Lung (tissue), 12 donors: ENCODE data around the gene CTXND2. TPM values are rescaled to one million over a fixed set of nuclear protein-coding genes. Genes with fewer than 3 reads are reported as not detected.

Source experiments
- ATAC-seq: fragments of 200-7000 bp; cut with Tn5 transposase; one replicate; pipeline ENCODE4 v1.9.1; 2020; ENCODE audit warnings: moderate number of reproducible peaks; ENCODE audit not compliant: insufficient read depth, low FRiP score
- DNase-seq, 3 donors: peaks; one replicate each; pipeline ENCODE4 v3.0.0-alpha.2; 2013 to 2017
- H3K27ac ChIP-seq, 2 donors: one replicate each; pipeline ENCODE4 v1.5.1; 2013; ENCODE audit warnings: mild to moderate bottlenecking in 2 of 2, moderate library complexity in 2 of 2, control low read depth in 1 of 2, inconsistent platforms in 1 of 2, low read depth in 1 of 2, low read length in 1 of 2
- H3K27me3 ChIP-seq, 3 donors: one replicate each; pipeline ENCODE4 v1.5.1; 2013; ENCODE audit warnings: low read length in 2 of 3; ENCODE audit not compliant: control insufficient read depth in 3 of 3, insufficient read depth in 3 of 3
- H3K36me3 ChIP-seq, 4 donors: one replicate each; pipeline ENCODE4 v1.5.1; 2013; ENCODE audit warnings: low read length in 4 of 4, mild to moderate bottlenecking in 1 of 4, moderate library complexity in 1 of 4; ENCODE audit not compliant: control insufficient read depth in 4 of 4, insufficient read depth in 4 of 4
- H3K4me1 ChIP-seq, 5 donors: one replicate each; pipeline ENCODE4 v1.5.1; 2013; ENCODE audit warnings: low read length in 5 of 5, mild to moderate bottlenecking in 2 of 5, moderate library complexity in 1 of 5; ENCODE audit not compliant: control insufficient read depth in 5 of 5, insufficient read depth in 5 of 5
- H3K4me3 ChIP-seq: one replicate; pipeline ENCODE4 v1.5.1; 2013; ENCODE audit warnings: mild to moderate bottlenecking, control low read depth, moderate library complexity
- H3K9ac ChIP-seq, 2 donors: one replicate each; pipeline ENCODE4 v1.5.1; 2013; ENCODE audit warnings: low read length in 2 of 2, control low read depth in 1 of 2; ENCODE audit not compliant: insufficient read depth in 1 of 2
- H3K9me3 ChIP-seq, 4 donors: one replicate each; pipeline ENCODE4 v1.5.1; 2013; ENCODE audit warnings: low read length in 3 of 4, mild to moderate bottlenecking in 1 of 4, moderate library complexity in 1 of 4; ENCODE audit not compliant: control insufficient read depth in 4 of 4, insufficient read depth in 3 of 4
- WGBS, 2 donors: extraction: QIAGEN DNeasy Blood & Tissue Kit; methylation state at CpG; one replicate each; pipeline ENCODE4 v1.1.7; 2013; 5-methylcytosine and 5-hydroxymethylcytosine counted together
- polyA plus RNA-seq, 2 donors: library from polyadenylated mRNA; stranded (reverse); fragments of 200-250 nt; gene quantifications; one replicate each; pipeline ENCODE4 v1.2.1, GENCODE V29; 2013
- total RNA-seq, 2 donors: library from RNA; depleted of rRNA in 1 of 2; stranded (reverse); fragments of >200 nt in 1 of 2; gene quantifications; one replicate each; pipeline ENCODE4 v1.2.1, GENCODE V29; 2014 to 2021
- TF ChIP-seq, protein P1 (sequence below): IDR thresholded peaks from 2 replicates; pipeline ENCODE4 v1.5.1; 2012; ENCODE audit warnings: mild to moderate bottlenecking; ENCODE audit errors: control extremely low read depth, extremely low read depth
- donor health status: control.
- donor health status: control.
- donor health status: Bipolar disorder and iron deficiency.
- donor health status: healthy.
- donor health status: DM: yes; HTN: yes; CAD: no.

CTXND2 gene
- total and polyA plus RNA-seq, 4 donors = 0.02 TPM; not detected in 3

- Histone ChIP-seq H3K9me3 (no peaks in the 10 kb centered on the region), H3K36me3 (peaks cover 47 to 67% (median 49%) of the 10 kb centered on the region in 4 donors)
- WGBS, 2 donors = 88% methylated on average over 5 of the region's 5 CpGs
These were observed 57.9 kb downstream of the CTXND2 start for GRCh38 chr1:150944856-150945255.

GRCh38 chr1:150954708-150955107 is 67.8 kb downstream of the CTXND2 start:
- H3K9ac ChIP-seq = no peak overlapping the region
- no peaks in the 10 kb centered on the region for H3K27me3 ChIP-seq
- TF ChIP-seq, protein P1, sequence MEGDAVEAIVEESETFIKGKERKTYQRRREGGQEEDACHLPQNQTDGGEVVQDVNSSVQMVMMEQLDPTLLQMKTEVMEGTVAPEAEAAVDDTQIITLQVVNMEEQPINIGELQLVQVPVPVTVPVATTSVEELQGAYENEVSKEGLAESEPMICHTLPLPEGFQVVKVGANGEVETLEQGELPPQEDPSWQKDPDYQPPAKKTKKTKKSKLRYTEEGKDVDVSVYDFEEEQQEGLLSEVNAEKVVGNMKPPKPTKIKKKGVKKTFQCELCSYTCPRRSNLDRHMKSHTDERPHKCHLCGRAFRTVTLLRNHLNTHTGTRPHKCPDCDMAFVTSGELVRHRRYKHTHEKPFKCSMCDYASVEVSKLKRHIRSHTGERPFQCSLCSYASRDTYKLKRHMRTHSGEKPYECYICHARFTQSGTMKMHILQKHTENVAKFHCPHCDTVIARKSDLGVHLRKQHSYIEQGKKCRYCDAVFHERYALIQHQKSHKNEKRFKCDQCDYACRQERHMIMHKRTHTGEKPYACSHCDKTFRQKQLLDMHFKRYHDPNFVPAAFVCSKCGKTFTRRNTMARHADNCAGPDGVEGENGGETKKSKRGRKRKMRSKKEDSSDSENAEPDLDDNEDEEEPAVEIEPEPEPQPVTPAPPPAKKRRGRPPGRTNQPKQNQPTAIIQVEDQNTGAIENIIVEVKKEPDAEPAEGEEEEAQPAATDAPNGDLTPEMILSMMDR = no peak
- no peak overlapping the region for H3K4me3 ChIP-seq
- H3K4me1 ChIP-seq = no peaks in the 10 kb centered on the region
- peaks cover 0 to 2% (median 0%) of the 10 kb centered on the region in 4 donors for H3K9me3 ChIP-seq
- no peak overlapping the region for H3K27ac ChIP-seq
- DNase-seq (no peak), ATAC-seq (no peak)
- peaks cover 26 to 43% (median 35%) of the 10 kb centered on the region in 4 donors for H3K36me3 ChIP-seq
- 92 to 93% methylated on average over 3 of the region's 3 CpGs for WGBS, 2 donors

More at GRCh38 chr1:150944856-150945255, 57.9 kb downstream of the CTXND2 start:
- DNase-seq (no peak), ATAC-seq (no peak)
- Histone ChIP-seq H3K4me3 (no peak overlapping the region), H3K27ac (no peak overlapping the region), H3K27me3 (no peaks in the 10 kb centered on the region), H3K9ac (no peak overlapping the region), H3K4me1 (no peaks in the 10 kb centered on the region)
- TF ChIP-seq, protein P1 = no peak

DNA sequence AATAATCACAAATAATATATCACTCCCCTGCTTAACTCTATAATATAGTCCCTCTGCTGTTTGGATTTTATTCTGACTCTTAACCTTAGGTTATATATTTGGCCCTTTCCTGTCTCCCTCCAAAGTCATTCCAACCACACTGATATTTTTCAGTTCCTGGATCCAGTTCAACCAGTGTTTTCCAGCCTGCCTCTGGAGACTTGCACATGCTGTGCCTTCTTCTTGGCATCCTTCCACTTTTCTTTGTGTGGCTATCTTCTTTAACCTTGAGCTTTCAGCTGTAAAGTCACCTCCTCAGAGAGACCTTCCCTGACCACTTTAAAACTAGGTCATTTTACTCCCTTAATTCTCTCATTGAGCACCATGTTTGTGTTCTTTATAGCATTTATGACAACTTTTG is 68.3 kb downstream of the CTXND2 start:
- DNase-seq (no peak), ATAC-seq (no peak)
- H3K4me3 ChIP-seq = no peak overlapping the region
- peaks cover 0 to 2% (median 0%) of the 10 kb centered on the region in 4 donors for H3K9me3 ChIP-seq
- no peaks in the 10 kb centered on the region for H3K4me1 ChIP-seq
- TF ChIP-seq, protein P1 = no peak
- peaks cover 25 to 40% (median 36%) of the 10 kb centered on the region in 4 donors for H3K36me3 ChIP-seq
- H3K27ac ChIP-seq = no peak overlapping the region
- H3K9ac ChIP-seq = no peak overlapping the region
- no peaks in the 10 kb centered on the region for H3K27me3 ChIP-seq

- ATAC-seq (no peak), DNase-seq (no peak)
- peaks cover 0 to 2% (median 0%) of the 10 kb centered on the region in 4 donors for H3K9me3 ChIP-seq
- H3K27ac ChIP-seq = no peak overlapping the region
- no peaks in the 10 kb centered on the region for H3K4me1 ChIP-seq
- 96 to 97% methylated on average over 11 of the region's 11 CpGs for WGBS, 2 donors
- peaks cover 25 to 49% (median 38%) of the 10 kb centered on the region in 4 donors for H3K36me3 ChIP-seq
- TF ChIP-seq, protein P1 = no peak
- no peaks in the 10 kb centered on the region for H3K27me3 ChIP-seq
- no peak overlapping the region for H3K9ac ChIP-seq
- no peak overlapping the region for H3K4me3 ChIP-seq
These were observed 70.7 kb downstream of the CTXND2 start for GRCh38 chr1:150957666-150958065.
